Panc1 (cell line): ENCODE results near the gene TIMM50.

ENCODE experiments used
- POLR2AphosphoS5 ChIP-seq: IDR thresholded peaks from 2 replicates; pipeline ENCODE4 v1.6.1; 2012; ENCODE audit warnings: mild to moderate bottlenecking, low read depth, low read length, moderate library complexity
- TCF7L2 ChIP-seq: IDR thresholded peaks from 2 replicates; pipeline ENCODE4 v1.6.1; 2011; ENCODE audit warnings: mild to moderate bottlenecking, low read depth, low read length, inconsistent platforms
- TF ChIP-seq, protein P1 (sequence below): fragments of 450-650 bp; IDR thresholded peaks from 2 replicates; pipeline ENCODE4 v1.5.1; 2017; ENCODE audit warnings: mild to moderate bottlenecking
- TF ChIP-seq, protein P2 (sequence below), 2 experiments: IDR thresholded peaks; 2 replicates each; pipeline ENCODE4 v1.6.1; 2011 to 2012; ENCODE audit warnings: low read depth in 2 of 2, control low read depth in 1 of 2, low read length in 1 of 2, mild to moderate bottlenecking in 1 of 2, moderate library complexity in 1 of 2; ENCODE audit not compliant: insufficient read depth in 1 of 2

DNA sequence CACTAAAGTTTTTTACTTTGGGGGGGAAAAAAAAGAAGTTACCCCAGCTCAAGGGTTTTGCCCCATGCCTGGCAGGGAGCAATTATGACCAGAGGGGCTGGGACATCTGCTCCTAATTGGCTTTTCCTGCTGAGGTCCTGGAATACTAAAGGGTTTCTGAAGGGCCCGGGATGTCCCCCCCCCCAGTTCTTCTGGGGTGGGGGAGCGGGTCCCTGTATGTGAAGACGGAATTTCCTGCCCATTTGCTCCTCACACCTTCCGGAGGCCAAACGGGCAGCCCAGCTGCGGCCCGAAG, 17.0 kb downstream of the TIMM50 start:
- TF ChIP-seq, protein P1, sequence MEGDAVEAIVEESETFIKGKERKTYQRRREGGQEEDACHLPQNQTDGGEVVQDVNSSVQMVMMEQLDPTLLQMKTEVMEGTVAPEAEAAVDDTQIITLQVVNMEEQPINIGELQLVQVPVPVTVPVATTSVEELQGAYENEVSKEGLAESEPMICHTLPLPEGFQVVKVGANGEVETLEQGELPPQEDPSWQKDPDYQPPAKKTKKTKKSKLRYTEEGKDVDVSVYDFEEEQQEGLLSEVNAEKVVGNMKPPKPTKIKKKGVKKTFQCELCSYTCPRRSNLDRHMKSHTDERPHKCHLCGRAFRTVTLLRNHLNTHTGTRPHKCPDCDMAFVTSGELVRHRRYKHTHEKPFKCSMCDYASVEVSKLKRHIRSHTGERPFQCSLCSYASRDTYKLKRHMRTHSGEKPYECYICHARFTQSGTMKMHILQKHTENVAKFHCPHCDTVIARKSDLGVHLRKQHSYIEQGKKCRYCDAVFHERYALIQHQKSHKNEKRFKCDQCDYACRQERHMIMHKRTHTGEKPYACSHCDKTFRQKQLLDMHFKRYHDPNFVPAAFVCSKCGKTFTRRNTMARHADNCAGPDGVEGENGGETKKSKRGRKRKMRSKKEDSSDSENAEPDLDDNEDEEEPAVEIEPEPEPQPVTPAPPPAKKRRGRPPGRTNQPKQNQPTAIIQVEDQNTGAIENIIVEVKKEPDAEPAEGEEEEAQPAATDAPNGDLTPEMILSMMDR, result no peak
- TF ChIP-seq, protein P2, sequence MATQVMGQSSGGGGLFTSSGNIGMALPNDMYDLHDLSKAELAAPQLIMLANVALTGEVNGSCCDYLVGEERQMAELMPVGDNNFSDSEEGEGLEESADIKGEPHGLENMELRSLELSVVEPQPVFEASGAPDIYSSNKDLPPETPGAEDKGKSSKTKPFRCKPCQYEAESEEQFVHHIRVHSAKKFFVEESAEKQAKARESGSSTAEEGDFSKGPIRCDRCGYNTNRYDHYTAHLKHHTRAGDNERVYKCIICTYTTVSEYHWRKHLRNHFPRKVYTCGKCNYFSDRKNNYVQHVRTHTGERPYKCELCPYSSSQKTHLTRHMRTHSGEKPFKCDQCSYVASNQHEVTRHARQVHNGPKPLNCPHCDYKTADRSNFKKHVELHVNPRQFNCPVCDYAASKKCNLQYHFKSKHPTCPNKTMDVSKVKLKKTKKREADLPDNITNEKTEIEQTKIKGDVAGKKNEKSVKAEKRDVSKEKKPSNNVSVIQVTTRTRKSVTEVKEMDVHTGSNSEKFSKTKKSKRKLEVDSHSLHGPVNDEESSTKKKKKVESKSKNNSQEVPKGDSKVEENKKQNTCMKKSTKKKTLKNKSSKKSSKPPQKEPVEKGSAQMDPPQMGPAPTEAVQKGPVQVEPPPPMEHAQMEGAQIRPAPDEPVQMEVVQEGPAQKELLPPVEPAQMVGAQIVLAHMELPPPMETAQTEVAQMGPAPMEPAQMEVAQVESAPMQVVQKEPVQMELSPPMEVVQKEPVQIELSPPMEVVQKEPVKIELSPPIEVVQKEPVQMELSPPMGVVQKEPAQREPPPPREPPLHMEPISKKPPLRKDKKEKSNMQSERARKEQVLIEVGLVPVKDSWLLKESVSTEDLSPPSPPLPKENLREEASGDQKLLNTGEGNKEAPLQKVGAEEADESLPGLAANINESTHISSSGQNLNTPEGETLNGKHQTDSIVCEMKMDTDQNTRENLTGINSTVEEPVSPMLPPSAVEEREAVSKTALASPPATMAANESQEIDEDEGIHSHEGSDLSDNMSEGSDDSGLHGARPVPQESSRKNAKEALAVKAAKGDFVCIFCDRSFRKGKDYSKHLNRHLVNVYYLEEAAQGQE (IDR thresholded peaks at IDR 0.05; ENCODE audit: insufficient read depth in 1 of 2, low read depth in 2 of 2, low read length in 1 of 2), result no peak
- TF ChIP-seq POLR2AphosphoS5, result no peak
- TF ChIP-seq TCF7L2, result no peak
